Natural killer cell (primary cell): Measurements from ENCODE around the gene CNOT8. TPM values are rescaled to one million over a fixed set of nuclear protein-coding genes. Genes with fewer than 3 reads are reported as not detected.

ENCODE experiments used
- ATAC-seq, 3 donors: fragments of 150-1000 bp in 2 of 3; fragments of 200-7000 bp in 1 of 3; cut with Tn5 transposase; 1 replicate in 1 of 3; 2 replicates in 2 of 3; pipeline ENCODE4 v1.10.0; 2021; ENCODE audit warnings: mild to moderate bottlenecking in 2 of 3, moderate library complexity in 2 of 3
- DNase-seq, 2 donors: peaks; one replicate each; pipeline versions ENCODE4 v3.0.0 to v3.0.0-alpha.2; 2013 to 2021; ENCODE audit warnings: mixed read lengths in 1 of 2
- H3K27ac ChIP-seq: one replicate; pipeline ENCODE4 v1.5.1; 2013; ENCODE audit warnings: mild to moderate bottlenecking, low read length
- H3K27me3 ChIP-seq: one replicate; pipeline ENCODE4 v1.6.1; 2013; ENCODE audit warnings: low read length; ENCODE audit not compliant: control insufficient read depth, insufficient read depth
- H3K36me3 ChIP-seq: one replicate; pipeline ENCODE4 v1.6.1; 2013; ENCODE audit warnings: low read length; ENCODE audit not compliant: control insufficient read depth, insufficient read depth
- H3K4me1 ChIP-seq: one replicate; pipeline ENCODE4 v1.6.1; 2013; ENCODE audit warnings: low read length; ENCODE audit not compliant: control insufficient read depth, insufficient read depth
- H3K4me3 ChIP-seq: one replicate; pipeline ENCODE4 v1.5.1; 2013; ENCODE audit warnings: low read length
- H3K9me3 ChIP-seq: one replicate; pipeline ENCODE4 v1.6.1; 2013; ENCODE audit warnings: low read length; ENCODE audit not compliant: control insufficient read depth, insufficient read depth
- H3K27ac Mint-ChIP-seq, 2 donors: one replicate each; pipeline ENCODE4 v1.8.0; 2022; ENCODE audit warnings: mild to moderate bottlenecking in 2 of 2, mixed read lengths in 2 of 2, moderate library complexity in 1 of 2
- H3K27me3 Mint-ChIP-seq, 2 donors: one replicate each; pipeline ENCODE4 v1.8.0; 2022; ENCODE audit warnings: low read depth in 2 of 2, mixed read lengths in 2 of 2
- H3K36me3 Mint-ChIP-seq: one replicate; pipeline ENCODE4 v1.8.0; 2022; ENCODE audit warnings: mixed read lengths
- H3K4me1 Mint-ChIP-seq, 2 donors: one replicate each; pipeline ENCODE4 v1.8.0; 2022; ENCODE audit warnings: mixed read lengths in 2 of 2
- H3K4me3 Mint-ChIP-seq: one replicate; pipeline ENCODE4 v1.8.0; 2022; ENCODE audit warnings: mild to moderate bottlenecking, moderate library complexity, mixed read lengths
- H3K9me3 Mint-ChIP-seq, 2 donors: one replicate each; pipeline ENCODE4 v1.8.0; 2022; ENCODE audit warnings: mixed read lengths in 2 of 2
- WGBS: methylation state at CpG from one replicate; pipeline ENCODE4 v1.1.7; 2013; ENCODE audit warnings: missing lambda C conversion rate; ENCODE audit not compliant: insufficient coverage; 5-methylcytosine and 5-hydroxymethylcytosine counted together
- intact Hi-C: fragments of 100-400 bp; cut with micrococcal nuclease; formaldehyde crosslinking; loops from one replicate; pipeline ENCODE4 v1.14.2; 2022
- total RNA-seq, 4 donors: library from RNA; stranded (reverse); fragments of 120-200 nt in 1 of 4; gene quantifications; one replicate each; pipeline versions ENCODE4 v1.2.3 to v1.2.4, GENCODE V29; 2013 to 2022
- TF ChIP-seq, protein P1 (sequence below): fragments of 200-600 bp; IDR thresholded peaks from one replicate; pipeline ENCODE4 v1.8.0; 2022; ENCODE audit warnings: antibody characterized with exemption

Gene CNOT8
- total RNA-seq, 3 donors from 2014 or later (not counting 1 experiment from before 2014, with no cell fraction given) = 115 to 128 (median 124) TPM

DNA sequence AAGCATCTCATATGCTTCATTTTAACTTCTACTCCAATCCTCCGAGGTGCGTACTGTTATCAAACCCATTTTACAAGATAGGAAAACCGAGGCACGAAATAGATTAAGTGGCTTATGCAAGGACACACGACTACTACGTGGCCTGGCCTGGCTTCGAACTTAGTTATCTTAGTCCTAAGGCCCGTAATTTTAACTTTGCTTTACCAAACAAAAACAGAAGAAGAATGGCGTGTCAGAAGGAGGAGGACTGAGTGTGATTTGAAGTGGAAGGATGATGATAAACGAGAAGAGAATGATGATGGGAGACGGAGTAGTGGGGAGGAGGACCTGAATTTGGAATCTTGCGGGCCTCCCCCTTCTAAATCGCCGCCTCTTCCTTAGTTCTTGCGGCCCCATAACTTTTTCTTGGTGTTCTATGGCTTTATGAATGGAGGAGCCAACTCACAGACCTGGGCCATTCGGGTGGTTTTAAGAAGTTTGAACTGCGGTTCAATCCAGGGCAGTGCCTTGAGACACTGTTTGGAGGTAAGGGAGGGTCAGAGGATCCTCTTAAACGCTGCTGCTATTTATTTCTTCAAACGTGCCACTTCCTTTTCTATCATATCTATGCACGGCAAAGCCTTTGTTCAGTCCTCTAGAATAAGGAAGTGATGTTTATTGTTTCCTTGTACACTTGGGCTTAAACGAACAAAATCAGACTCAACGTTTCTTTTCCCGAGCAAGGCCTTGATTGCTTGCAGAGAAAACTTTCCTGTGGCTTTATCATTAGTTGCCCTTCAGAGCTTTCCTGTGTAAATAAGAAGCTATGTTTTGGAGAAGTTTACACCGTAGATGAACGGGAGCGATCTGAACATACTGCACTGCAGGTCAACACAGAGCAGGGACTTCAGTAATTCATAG lies 795 bp downstream of the CNOT8 start:
- Histone ChIP-seq H3K27ac (peak overlapping the region; percentile 98), H3K36me3 (peaks cover 2% of the 10 kb centered on the region), H3K4me1 (peaks cover 26% of the 10 kb centered on the region), H3K9me3 (no peaks in the 10 kb centered on the region), H3K27me3 (no peaks in the 10 kb centered on the region), H3K4me3 (peak overlapping the region; percentile 80)
- Mint-ChIP-seq H3K4me3 (peak overlapping the region; percentile 94), H3K9me3 (no peaks in the 10 kb centered on the region), H3K27me3 (no peaks in the 10 kb centered on the region), H3K27ac (peak overlapping the region; percentile 96 to 98), H3K4me1 (peaks cover 63 to 65% of the 10 kb centered on the region in 2 donors), H3K36me3 (no peaks in the 10 kb centered on the region)
- ATAC-seq (no peak), DNase-seq (peak; percentile 18 to 52)
- TF ChIP-seq, protein P1, sequence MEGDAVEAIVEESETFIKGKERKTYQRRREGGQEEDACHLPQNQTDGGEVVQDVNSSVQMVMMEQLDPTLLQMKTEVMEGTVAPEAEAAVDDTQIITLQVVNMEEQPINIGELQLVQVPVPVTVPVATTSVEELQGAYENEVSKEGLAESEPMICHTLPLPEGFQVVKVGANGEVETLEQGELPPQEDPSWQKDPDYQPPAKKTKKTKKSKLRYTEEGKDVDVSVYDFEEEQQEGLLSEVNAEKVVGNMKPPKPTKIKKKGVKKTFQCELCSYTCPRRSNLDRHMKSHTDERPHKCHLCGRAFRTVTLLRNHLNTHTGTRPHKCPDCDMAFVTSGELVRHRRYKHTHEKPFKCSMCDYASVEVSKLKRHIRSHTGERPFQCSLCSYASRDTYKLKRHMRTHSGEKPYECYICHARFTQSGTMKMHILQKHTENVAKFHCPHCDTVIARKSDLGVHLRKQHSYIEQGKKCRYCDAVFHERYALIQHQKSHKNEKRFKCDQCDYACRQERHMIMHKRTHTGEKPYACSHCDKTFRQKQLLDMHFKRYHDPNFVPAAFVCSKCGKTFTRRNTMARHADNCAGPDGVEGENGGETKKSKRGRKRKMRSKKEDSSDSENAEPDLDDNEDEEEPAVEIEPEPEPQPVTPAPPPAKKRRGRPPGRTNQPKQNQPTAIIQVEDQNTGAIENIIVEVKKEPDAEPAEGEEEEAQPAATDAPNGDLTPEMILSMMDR = no peak
- intact Hi-C loops = loop anchor here (1.0 to 5.0 kb wide), 4 partner anchors 82 to 667 kb away; partner anchors contain the start of genes GALNT10, LARP1, MRPL22 and SAP30L
- 0% methylated on average over 23 of the region's 26 CpGs for WGBS

- Histone ChIP-seq H3K9me3 (no peaks in the 10 kb centered on the region), H3K4me3 (peak overlapping the region; percentile 80)
- H3K36me3 Mint-ChIP-seq = no peaks in the 10 kb centered on the region
Observed at GRCh38 chr5:154860123-154860522, 1.7 kb downstream of the CNOT8 start.

GRCh38 chr5:154860765-154861164 lies 2.3 kb downstream of the CNOT8 start:
- DNase-seq (peak in 1 of 2 donors; percentile 18), ATAC-seq (no peak)
- Histone ChIP-seq H3K4me3 (no peak overlapping the region), H3K9me3 (no peaks in the 10 kb centered on the region), H3K4me1 (peaks cover 26% of the 10 kb centered on the region), H3K27ac (no peak overlapping the region), H3K36me3 (peaks cover 13% of the 10 kb centered on the region), H3K27me3 (no peaks in the 10 kb centered on the region)
- H3K36me3 Mint-ChIP-seq = no peaks in the 10 kb centered on the region
- H3K27ac Mint-ChIP-seq = peak overlapping the region; percentile 96 to 98
- H3K4me3 Mint-ChIP-seq = peak overlapping the region; percentile 94
- peaks cover 68 to 73% of the 10 kb centered on the region in 2 donors for H3K4me1 Mint-ChIP-seq
- WGBS = 10% methylated on average over 2 of the region's 4 CpGs
- intact Hi-C loops = no loop called here
- TF ChIP-seq, protein P1 = no peak
- H3K9me3 Mint-ChIP-seq = no peaks in the 10 kb centered on the region
- no peaks in the 10 kb centered on the region for H3K27me3 Mint-ChIP-seq

More at GRCh38 chr5:154860123-154860522, 1.7 kb downstream of the CNOT8 start:
- DNase-seq (peak in 1 of 2 donors; percentile 28), ATAC-seq (no peak)
- H3K4me3 Mint-ChIP-seq = peak overlapping the region; percentile 94
- peak overlapping the region; percentile 96 to 98 for H3K27ac Mint-ChIP-seq
- TF ChIP-seq, protein P1 = no peak
- H3K27ac ChIP-seq = peak overlapping the region; percentile 98
- H3K36me3 ChIP-seq = peaks cover 7% of the 10 kb centered on the region
- peaks cover 63 to 66% of the 10 kb centered on the region in 2 donors for H3K4me1 Mint-ChIP-seq
- H3K27me3 ChIP-seq = no peaks in the 10 kb centered on the region
- H3K27me3 Mint-ChIP-seq = no peaks in the 10 kb centered on the region
- whole genome bisulfite sequencing = 34% methylated on average over 5 of the region's 5 CpGs
- H3K9me3 Mint-ChIP-seq = no peaks in the 10 kb centered on the region
- intact Hi-C loops = no loop called here
- peaks cover 26% of the 10 kb centered on the region for H3K4me1 ChIP-seq
